ENCODE results near the gene KDM6A. TPM values are rescaled to one million over a fixed set of nuclear protein-coding genes. Genes with fewer than 3 reads are reported as not detected.

KDM6A gene
- total RNA-seq, 4 donors from 2014 or later, result 20.5 to 47.0 (median 33.0) TPM

DNA sequence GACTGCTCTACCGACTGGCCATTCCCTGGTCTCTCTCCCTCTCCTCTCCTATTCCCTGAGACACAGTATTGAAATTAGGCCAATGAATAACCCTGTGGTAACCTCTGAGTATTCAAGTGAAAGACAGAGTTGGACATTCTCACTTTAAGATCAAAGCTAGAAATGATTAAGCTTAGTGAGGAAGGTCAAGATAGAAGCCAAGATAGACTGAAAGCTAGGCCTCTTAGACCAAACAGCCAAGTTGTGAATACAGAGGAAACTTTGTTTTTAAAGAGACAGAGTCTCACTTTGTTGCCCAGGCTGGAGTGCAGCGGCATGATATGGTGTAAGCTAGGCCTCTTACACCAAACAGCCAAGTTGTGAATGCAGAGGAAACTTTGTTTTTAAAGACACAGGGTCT is 64.6 kb downstream of the KDM6A start:
- TF ChIP-seq, protein P1, sequence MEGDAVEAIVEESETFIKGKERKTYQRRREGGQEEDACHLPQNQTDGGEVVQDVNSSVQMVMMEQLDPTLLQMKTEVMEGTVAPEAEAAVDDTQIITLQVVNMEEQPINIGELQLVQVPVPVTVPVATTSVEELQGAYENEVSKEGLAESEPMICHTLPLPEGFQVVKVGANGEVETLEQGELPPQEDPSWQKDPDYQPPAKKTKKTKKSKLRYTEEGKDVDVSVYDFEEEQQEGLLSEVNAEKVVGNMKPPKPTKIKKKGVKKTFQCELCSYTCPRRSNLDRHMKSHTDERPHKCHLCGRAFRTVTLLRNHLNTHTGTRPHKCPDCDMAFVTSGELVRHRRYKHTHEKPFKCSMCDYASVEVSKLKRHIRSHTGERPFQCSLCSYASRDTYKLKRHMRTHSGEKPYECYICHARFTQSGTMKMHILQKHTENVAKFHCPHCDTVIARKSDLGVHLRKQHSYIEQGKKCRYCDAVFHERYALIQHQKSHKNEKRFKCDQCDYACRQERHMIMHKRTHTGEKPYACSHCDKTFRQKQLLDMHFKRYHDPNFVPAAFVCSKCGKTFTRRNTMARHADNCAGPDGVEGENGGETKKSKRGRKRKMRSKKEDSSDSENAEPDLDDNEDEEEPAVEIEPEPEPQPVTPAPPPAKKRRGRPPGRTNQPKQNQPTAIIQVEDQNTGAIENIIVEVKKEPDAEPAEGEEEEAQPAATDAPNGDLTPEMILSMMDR (IDR thresholded peaks at IDR 0.05; ENCODE audit: low read depth), result no peak

DNA sequence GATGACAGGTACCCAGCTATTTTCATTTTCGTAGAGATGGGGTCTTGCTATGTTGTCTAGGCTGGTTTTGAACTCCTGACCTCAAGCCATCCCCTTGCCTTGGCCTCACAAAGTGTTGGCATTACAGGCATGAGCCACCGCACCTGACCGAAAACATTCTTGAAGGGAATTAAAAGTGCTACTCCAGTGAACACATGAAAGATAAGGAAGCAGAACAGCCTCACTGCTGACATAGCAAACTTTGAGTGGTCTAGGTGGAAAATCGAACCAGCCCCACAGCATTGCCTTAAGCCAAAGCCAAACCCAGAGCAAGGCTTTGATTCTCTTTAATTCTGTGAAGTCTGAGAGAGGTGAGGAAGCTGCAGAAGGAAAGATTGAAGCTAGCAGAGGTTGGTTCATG is 65.1 kb downstream of the KDM6A start:
- TF ChIP-seq, protein P1 (IDR thresholded peaks at IDR 0.05; ENCODE audit: low read depth), result no peak

DNA sequence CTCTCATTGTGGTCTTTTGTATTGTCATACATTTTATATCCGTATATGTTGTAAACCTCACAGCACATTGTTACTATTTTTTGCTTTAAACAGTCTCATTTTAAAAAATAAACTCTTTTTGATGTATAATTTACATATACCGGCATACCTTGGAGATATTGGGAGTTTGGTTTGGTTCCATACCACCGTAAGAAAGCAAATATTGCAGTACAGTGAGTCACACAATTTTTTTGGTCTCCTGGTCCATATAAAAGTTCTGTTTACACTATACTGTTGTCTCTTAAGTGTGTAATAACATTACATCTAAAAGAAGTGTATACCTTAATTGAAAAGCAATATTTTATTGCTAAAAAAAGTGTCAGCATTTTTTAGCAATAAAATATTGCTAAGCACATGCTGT is 70.0 kb downstream of the KDM6A start:
- TF ChIP-seq, protein P1 (IDR thresholded peaks at IDR 0.05; ENCODE audit: low read depth), result no peak

DNA sequence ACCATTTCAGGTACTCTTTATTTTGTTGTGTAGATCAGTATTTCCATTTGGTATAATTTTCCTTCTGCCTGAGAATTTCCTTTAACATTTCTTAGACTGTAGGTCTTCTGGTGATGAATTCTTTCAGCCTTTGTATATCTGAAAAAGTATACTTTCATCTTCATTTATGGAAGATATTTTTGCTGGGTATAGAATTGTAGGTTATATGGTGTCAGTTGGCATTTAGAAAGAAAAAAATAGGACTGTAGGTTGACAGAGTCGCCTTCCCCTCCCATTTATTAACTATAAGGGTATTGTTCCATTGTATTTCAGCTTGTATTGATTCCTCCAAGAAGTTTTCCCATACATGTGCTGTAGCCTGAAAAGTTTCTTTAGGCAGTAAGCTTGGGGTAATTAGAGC is 71.9 kb downstream of the KDM6A start:
- TF ChIP-seq, protein P1 (IDR thresholded peaks at IDR 0.05; ENCODE audit: low read depth), result no peak

DNA sequence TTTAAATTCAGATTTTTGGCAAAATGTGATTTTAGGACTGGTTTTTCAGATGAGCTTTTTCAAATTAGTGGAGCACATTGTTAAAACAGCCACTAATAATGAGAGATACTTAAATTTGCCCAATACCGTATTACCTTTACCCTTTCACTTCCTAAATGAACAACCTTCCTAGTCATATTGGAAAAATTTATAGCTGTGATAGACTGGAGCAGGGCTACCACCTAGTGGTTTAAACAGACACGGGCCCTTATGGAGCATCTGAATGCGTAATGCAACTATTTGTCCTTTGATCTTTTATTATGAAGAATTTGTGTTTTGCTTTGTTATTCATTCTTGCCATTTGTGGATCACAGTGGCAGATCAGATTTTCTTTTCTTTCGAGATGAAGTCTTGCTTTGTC is 72.7 kb downstream of the KDM6A start:
- TF ChIP-seq, protein P1 (IDR thresholded peaks at IDR 0.05; ENCODE audit: low read depth), result no peak

DNA sequence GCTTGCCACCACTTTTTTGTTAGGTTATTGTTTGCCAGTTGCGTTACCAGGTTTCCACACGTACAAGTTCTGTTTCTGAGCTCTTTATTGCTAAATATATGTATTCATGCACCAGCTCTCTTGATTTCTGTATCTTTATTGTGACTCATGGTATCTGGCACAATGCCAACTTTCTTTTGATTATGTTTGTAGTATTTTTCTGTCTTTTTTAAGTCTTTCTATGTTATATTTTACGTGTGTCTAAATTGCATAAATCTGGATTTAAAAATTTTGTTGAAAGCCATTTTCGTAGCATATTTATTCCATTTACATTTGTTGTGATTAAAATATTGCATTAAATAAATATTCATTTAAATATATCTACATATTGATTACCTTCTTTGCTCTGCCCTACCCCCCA is 73.8 kb downstream of the KDM6A start:
- TF ChIP-seq, protein P1 (IDR thresholded peaks at IDR 0.05; ENCODE audit: low read depth), result no peak

DNA sequence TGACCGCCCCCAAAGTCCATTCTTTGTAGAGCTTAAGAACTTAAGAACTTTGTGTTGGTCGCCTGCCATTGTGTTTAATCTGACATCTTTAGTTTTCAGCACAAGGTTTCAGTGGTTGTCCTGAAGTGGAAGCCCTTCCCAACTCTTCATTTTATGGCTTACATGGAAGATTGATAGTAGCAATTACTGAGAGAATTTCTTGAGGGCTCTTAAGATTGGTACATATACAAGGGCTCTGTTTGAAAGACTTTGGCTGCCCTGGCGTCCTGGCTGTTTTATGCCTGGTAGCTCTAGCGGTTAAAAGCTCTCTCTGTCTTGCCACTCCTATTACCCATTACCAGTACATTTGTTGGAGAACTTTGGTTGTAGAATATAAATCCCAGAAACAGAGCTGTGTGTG is 75.0 kb downstream of the KDM6A start:
- TF ChIP-seq, protein P1 (IDR thresholded peaks at IDR 0.05; ENCODE audit: low read depth), result no peak
